Measurements from ENCODE around the gene SLC9C1.

Gene SLC9C1

GRCh38 chr3:112143251-112143650 is 150.8 kb downstream of the SLC9C1 start:
- in situ Hi-C loops (cut with MboI; ENCODE audit: low pct_unique_long_range_greater_than_20kb, low sequenced_read_pairs, unreplicated experiment): no loop called here
- TF ChIP-seq CTCF (IDR thresholded peaks at IDR 0.05; ENCODE audit: extremely low read depth, insufficient read depth, missing control alignments): no peak

GRCh38 chr3:112141293-112141692 is 152.7 kb downstream of the SLC9C1 start:
- in situ Hi-C loops (cut with MboI; ENCODE audit: low pct_unique_long_range_greater_than_20kb, low sequenced_read_pairs, unreplicated experiment): no loop called here
- no peak for TF ChIP-seq CTCF (IDR thresholded peaks at IDR 0.05; ENCODE audit: extremely low read depth, insufficient read depth, missing control alignments)
- no peak for DNase-seq (ENCODE audit: low spot score)

More at GRCh38 chr3:112143251-112143650, 150.8 kb downstream of the SLC9C1 start:
- DNase-seq (ENCODE audit: low spot score): no peak

GRCh38 chr3:112140584-112140983 is 153.4 kb downstream of the SLC9C1 start:
- in situ Hi-C loops (cut with MboI; ENCODE audit: low pct_unique_long_range_greater_than_20kb, low sequenced_read_pairs, unreplicated experiment): no loop called here
- no peak for TF ChIP-seq CTCF (IDR thresholded peaks at IDR 0.05; ENCODE audit: extremely low read depth, insufficient read depth, missing control alignments)
- DNase-seq (ENCODE audit: low spot score): no peak

- no peak for TF ChIP-seq CTCF (IDR thresholded peaks at IDR 0.05; ENCODE audit: extremely low read depth, insufficient read depth, missing control alignments)
- DNase-seq (ENCODE audit: low spot score): no peak
- in situ Hi-C loops (cut with MboI; ENCODE audit: low pct_unique_long_range_greater_than_20kb, low sequenced_read_pairs, unreplicated experiment): loop anchor here (10.0 kb wide), 1 partner anchor 156 kb away; the partner anchor contains the start of gene SLC9C1
These were observed 155.6 kb downstream of the SLC9C1 start for GRCh38 chr3:112138219-112138969.

GRCh38 chr3:112137781-112138180 is 156.2 kb downstream of the SLC9C1 start:
- in situ Hi-C loops (cut with MboI; ENCODE audit: low pct_unique_long_range_greater_than_20kb, low sequenced_read_pairs, unreplicated experiment): loop anchor here (10.0 kb wide), 1 partner anchor 157 kb away; the partner anchor contains the start of gene SLC9C1
- no peak for DNase-seq (ENCODE audit: low spot score)
- TF ChIP-seq CTCF (IDR thresholded peaks at IDR 0.05; ENCODE audit: extremely low read depth, insufficient read depth, missing control alignments): no peak

- peak; percentile 82 for TF ChIP-seq CTCF (IDR thresholded peaks at IDR 0.05; ENCODE audit: extremely low read depth, insufficient read depth, missing control alignments)
- in situ Hi-C loops (cut with MboI; ENCODE audit: low pct_unique_long_range_greater_than_20kb, low sequenced_read_pairs, unreplicated experiment): loop anchor here (10.0 kb wide), 1 partner anchor 158 kb away; the partner anchor contains the start of gene SLC9C1
- DNase-seq (ENCODE audit: low spot score): no peak
These were observed 156.9 kb downstream of the SLC9C1 start for GRCh38 chr3:112136959-112137693.

Data from GM13977 (cell line).